GM12873 (cell line): Measurements from ENCODE around the gene NDFIP1.

Experiments
- TF ChIP-seq, protein P1 (sequence below): IDR thresholded peaks from 2 replicates; pipeline ENCODE4 v1.5.1; 2012; ENCODE audit warnings: low read depth, mild to moderate bottlenecking, moderate library complexity, low read length, control low read depth; ENCODE audit not compliant: insufficient read depth; ENCODE audit errors: missing control alignments

Gene NDFIP1

GRCh38 chr5:142095035-142095434 is 13.5 kb upstream of the NDFIP1 start:
- TF ChIP-seq, protein P1, sequence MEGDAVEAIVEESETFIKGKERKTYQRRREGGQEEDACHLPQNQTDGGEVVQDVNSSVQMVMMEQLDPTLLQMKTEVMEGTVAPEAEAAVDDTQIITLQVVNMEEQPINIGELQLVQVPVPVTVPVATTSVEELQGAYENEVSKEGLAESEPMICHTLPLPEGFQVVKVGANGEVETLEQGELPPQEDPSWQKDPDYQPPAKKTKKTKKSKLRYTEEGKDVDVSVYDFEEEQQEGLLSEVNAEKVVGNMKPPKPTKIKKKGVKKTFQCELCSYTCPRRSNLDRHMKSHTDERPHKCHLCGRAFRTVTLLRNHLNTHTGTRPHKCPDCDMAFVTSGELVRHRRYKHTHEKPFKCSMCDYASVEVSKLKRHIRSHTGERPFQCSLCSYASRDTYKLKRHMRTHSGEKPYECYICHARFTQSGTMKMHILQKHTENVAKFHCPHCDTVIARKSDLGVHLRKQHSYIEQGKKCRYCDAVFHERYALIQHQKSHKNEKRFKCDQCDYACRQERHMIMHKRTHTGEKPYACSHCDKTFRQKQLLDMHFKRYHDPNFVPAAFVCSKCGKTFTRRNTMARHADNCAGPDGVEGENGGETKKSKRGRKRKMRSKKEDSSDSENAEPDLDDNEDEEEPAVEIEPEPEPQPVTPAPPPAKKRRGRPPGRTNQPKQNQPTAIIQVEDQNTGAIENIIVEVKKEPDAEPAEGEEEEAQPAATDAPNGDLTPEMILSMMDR, result no peak

GRCh38 chr5:142095651-142096330 is 12.8 kb upstream of the NDFIP1 start:
- TF ChIP-seq, protein P1, result no peak

GRCh38 chr5:142096382-142096781 is 12.2 kb upstream of the NDFIP1 start:
- TF ChIP-seq, protein P1, result no peak

GRCh38 chr5:142097681-142098080 is 10.9 kb upstream of the NDFIP1 start:
- TF ChIP-seq, protein P1, result no peak

- TF ChIP-seq, protein P1, result no peak
Measured at GRCh38 chr5:142098275-142098674, 10.3 kb upstream of the NDFIP1 start.

DNA sequence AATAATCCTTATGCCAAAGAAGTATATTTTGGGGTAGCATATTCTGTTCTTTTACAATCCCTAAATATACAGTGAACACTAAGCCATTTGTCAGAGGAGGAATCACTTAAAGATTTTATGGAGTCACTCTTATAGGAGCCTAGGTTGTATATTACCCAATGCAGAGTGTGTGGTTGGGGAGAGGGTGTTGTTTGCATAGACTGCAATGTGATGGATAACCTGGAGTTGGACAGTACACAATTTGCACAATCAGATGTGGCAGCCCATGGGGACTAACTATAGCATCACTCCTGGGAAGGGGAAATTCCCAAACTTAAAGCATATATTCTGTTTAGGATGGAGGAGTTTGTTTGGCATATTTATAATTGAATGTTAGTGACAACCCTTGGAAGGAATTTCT is 9.6 kb upstream of the NDFIP1 start:
- TF ChIP-seq, protein P1, result no peak

GRCh38 chr5:142100307-142100706 is 8.3 kb upstream of the NDFIP1 start:
- TF ChIP-seq, protein P1, result no peak
